Measurements from ENCODE around the gene ADCY10. TPM values are rescaled to one million over a fixed set of nuclear protein-coding genes. Genes with fewer than 3 reads are reported as not detected.

ADCY10 gene
- total and polyA plus RNA-seq, 9 of the 15 experiments (the other 6 are each of a cell fraction or from before 2014, with no cell fraction given) = 0.08 to 0.86 (median 0.22) TPM

GRCh38 chr1:167819849-167820683, 93.9 kb downstream of the ADCY10 start (continued):
- TF ChIP-seq ZNF583 (CRISPR knock-in tag; IDR thresholded peaks at IDR 0.05) (peak; percentile 88), ZFP30 (CRISPR knock-in tag; IDR thresholded peaks at IDR 0.05; ENCODE audit: borderline replicate concordance) (0 out of 2 replicates have a peak, but pooled peaks have one; percentile 10), DNMT1 (IDR thresholded peaks at IDR 0.05) (no peak), SAFB (IDR thresholded peaks at IDR 0.05; ENCODE audit: borderline replicate concordance, low read depth, low read length) (no peak), ZFPM2 (CRISPR knock-in tag; IDR thresholded peaks at IDR 0.05) (no peak), RFX1 (IDR thresholded peaks at IDR 0.05) (peak; percentile 57), DIDO1 (tag; IDR thresholded peaks at IDR 0.05; ENCODE audit: low read depth) (no peak), ZSCAN32 (CRISPR knock-in tag; IDR thresholded peaks at IDR 0.05) (no peak; the same call in 1 of the 2 replicates), STAG1 (CRISPR knock-in tag; IDR thresholded peaks at IDR 0.05; ENCODE audit: borderline replicate concordance) (no peak), RBM25 (IDR thresholded peaks at IDR 0.05; ENCODE audit: low read depth, low read length, severe bottlenecking) (no peak), ZNF3 (CRISPR knock-in tag; IDR thresholded peaks at IDR 0.05) (peak; percentile 36; the same call in 1 of the 2 replicates), MAZ (CRISPR knock-in tag; conservative IDR thresholded peaks at IDR 0.05 in 1 of 2, IDR thresholded peaks at IDR 0.05 in 1 of 2) (peak; percentile 79 to 83; a peak in 3 of 4 replicates), RBM15 (IDR thresholded peaks at IDR 0.05; ENCODE audit: insufficient read depth, low read length) (no peak), SMARCA5 (IDR thresholded peaks at IDR 0.05) (no peak), ZKSCAN1 (IDR thresholded peaks at IDR 0.05; ENCODE audit: low read depth, low read length) (no peak), MXI1 (IDR thresholded peaks at IDR 0.05; ENCODE audit: low read depth, low read length) (no peak), ZC3H11A (IDR thresholded peaks at IDR 0.05; ENCODE audit: low read depth, low read length) (no peak), ELF1 (tag; IDR thresholded peaks at IDR 0.05) (no peak), TCF3 (CRISPR knock-in tag; IDR thresholded peaks at IDR 0.05) (peak; percentile 30; the same call in 1 of the 2 replicates), E2F3 (CRISPR knock-in tag; IDR thresholded peaks at IDR 0.05) (peak; percentile 73; the same call in 1 of the 2 replicates), ZNF384 (IDR thresholded peaks at IDR 0.05; ENCODE audit: low read depth, low read length) (no peak), SRSF7 (optimal IDR thresholded peaks at IDR 0.05; ENCODE audit: low read depth, low read length) (no peak)
- TF ChIP-seq, protein P1, sequence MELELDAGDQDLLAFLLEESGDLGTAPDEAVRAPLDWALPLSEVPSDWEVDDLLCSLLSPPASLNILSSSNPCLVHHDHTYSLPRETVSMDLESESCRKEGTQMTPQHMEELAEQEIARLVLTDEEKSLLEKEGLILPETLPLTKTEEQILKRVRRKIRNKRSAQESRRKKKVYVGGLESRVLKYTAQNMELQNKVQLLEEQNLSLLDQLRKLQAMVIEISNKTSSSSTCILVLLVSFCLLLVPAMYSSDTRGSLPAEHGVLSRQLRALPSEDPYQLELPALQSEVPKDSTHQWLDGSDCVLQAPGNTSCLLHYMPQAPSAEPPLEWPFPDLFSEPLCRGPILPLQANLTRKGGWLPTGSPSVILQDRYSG (tag; conservative IDR thresholded peaks at IDR 0.05; ENCODE audit: low read depth) = peak; percentile 38; the same call in 1 of the 2 replicates
- TF ChIP-seq, protein P2, sequence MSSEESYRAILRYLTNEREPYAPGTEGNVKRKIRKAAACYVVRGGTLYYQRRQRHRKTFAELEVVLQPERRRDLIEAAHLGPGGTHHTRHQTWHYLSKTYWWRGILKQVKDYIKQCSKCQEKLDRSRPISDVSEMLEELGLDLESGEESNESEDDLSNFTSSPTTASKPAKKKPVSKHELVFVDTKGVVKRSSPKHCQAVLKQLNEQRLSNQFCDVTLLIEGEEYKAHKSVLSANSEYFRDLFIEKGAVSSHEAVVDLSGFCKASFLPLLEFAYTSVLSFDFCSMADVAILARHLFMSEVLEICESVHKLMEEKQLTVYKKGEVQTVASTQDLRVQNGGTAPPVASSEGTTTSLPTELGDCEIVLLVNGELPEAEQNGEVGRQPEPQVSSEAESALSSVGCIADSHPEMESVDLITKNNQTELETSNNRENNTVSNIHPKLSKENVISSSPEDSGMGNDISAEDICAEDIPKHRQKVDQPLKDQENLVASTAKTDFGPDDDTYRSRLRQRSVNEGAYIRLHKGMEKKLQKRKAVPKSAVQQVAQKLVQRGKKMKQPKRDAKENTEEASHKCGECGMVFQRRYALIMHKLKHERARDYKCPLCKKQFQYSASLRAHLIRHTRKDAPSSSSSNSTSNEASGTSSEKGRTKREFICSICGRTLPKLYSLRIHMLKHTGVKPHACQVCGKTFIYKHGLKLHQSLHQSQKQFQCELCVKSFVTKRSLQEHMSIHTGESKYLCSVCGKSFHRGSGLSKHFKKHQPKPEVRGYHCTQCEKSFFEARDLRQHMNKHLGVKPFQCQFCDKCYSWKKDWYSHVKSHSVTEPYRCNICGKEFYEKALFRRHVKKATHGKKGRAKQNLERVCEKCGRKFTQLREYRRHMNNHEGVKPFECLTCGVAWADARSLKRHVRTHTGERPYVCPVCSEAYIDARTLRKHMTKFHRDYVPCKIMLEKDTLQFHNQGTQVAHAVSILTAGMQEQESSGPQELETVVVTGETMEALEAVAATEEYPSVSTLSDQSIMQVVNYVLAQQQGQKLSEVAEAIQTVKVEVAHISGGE (CRISPR knock-in tag; IDR thresholded peaks at IDR 0.05) = no peak
